ENCODE results near the gene EML1.

DNA sequence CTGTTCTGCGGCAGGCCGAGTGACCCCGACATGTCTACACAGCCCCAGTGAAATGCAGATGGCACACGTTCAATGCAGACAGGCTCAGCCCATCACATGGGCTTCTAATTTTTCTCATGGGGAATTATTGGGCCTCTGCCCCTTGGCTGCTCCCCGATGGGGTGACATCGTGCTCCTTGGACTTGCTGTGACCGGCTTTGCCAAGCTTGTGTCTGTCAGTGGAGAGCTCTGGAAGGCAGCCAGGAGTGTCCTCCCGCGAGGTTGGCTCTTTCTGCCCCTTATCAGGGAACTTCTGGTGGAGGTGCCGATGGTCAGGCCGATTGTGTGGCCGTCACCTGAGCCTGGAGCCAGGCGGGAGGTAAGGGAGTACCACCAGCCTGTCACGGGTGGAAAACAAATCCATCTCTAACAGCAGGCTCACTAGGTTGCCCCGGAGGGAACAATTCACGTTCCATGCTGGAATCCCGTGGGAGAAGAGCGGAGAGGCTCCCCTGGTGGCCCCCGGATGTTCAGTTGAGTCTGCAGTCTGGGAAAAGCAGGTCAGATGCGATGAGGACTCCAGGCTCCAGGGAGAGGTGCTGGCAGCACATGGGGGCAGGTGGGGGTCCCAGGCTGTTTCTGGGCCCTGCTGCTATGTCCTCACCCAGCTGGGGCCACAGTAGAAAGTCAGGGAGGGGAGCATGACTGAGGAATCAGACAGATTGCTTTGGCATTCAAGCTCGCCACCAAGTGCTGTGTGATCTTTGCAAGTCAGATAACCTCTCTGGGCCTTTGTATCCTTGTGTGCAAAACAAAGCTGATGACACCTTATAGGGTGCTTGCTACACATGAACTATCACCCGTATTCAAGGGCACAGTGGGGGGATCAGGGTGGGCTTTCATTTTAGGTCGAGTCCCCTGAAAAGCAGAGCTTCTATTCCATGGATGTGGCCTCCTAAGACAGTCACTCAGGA lies 43.2 kb upstream of the EML1 start:
- TF ChIP-seq EP300 (IDR thresholded peaks at IDR 0.05), result no peak
- TF ChIP-seq, protein P1, sequence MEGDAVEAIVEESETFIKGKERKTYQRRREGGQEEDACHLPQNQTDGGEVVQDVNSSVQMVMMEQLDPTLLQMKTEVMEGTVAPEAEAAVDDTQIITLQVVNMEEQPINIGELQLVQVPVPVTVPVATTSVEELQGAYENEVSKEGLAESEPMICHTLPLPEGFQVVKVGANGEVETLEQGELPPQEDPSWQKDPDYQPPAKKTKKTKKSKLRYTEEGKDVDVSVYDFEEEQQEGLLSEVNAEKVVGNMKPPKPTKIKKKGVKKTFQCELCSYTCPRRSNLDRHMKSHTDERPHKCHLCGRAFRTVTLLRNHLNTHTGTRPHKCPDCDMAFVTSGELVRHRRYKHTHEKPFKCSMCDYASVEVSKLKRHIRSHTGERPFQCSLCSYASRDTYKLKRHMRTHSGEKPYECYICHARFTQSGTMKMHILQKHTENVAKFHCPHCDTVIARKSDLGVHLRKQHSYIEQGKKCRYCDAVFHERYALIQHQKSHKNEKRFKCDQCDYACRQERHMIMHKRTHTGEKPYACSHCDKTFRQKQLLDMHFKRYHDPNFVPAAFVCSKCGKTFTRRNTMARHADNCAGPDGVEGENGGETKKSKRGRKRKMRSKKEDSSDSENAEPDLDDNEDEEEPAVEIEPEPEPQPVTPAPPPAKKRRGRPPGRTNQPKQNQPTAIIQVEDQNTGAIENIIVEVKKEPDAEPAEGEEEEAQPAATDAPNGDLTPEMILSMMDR (IDR thresholded peaks at IDR 0.05), result no peak

Data from esophagus muscularis mucosa (tissue), 3 donors.